ENCODE results near the gene LRMDA. TPM values are rescaled to one million over a fixed set of nuclear protein-coding genes. Genes with fewer than 3 reads are reported as not detected.
A peak's percentile ranks its signal among the peaks of the same experiment; 100 is the strongest.

The LRMDA gene
- total RNA-seq, 4 donors from 2014 or later, result 0.88 to 14.1 (median 5.1) TPM; not detected in 1

DNA sequence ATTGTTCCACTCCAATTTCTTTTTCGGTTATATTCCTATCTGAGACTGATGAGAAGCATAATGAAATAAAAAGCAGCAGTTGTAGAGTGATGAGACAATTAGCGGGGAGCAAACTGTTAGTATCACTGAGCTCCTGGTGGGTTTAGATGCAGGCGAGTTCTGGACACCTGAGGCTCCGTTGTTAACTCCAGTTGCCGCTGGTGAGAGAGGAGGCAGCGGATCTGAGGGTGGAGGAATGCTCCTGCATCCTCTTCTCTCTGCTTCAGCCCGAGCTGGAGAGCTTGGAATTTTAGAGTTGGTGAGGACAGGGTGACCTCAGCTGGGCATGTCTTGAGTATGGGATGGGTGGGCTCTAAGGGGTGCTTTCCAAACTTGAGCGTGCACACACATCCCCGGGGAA is 31.4 kb downstream of the LRMDA start:
- no peak for DNase-seq
- Histone ChIP-seq H3K4me3 (no peak overlapping the region), H3K4me1 (peaks cover 6 to 19% (median 8%) of the 10 kb centered on the region in 3 donors), H3K36me3 (no peaks in the 10 kb centered on the region), H3K27ac (no peak overlapping the region), H3K9me3 (no peaks in the 10 kb centered on the region), H3K27me3 (no peaks in the 10 kb centered on the region)
- intact Hi-C loops (cut with DNase I), result no loop called here
- 83 to 94% methylated on average over 8 to 9 of the region's 9 CpGs for WGBS, 2 donors
- TF ChIP-seq CTCF (IDR thresholded peaks at IDR 0.05) (no peak), POLR2A (IDR thresholded peaks at IDR 0.05) (no peak)

DNA sequence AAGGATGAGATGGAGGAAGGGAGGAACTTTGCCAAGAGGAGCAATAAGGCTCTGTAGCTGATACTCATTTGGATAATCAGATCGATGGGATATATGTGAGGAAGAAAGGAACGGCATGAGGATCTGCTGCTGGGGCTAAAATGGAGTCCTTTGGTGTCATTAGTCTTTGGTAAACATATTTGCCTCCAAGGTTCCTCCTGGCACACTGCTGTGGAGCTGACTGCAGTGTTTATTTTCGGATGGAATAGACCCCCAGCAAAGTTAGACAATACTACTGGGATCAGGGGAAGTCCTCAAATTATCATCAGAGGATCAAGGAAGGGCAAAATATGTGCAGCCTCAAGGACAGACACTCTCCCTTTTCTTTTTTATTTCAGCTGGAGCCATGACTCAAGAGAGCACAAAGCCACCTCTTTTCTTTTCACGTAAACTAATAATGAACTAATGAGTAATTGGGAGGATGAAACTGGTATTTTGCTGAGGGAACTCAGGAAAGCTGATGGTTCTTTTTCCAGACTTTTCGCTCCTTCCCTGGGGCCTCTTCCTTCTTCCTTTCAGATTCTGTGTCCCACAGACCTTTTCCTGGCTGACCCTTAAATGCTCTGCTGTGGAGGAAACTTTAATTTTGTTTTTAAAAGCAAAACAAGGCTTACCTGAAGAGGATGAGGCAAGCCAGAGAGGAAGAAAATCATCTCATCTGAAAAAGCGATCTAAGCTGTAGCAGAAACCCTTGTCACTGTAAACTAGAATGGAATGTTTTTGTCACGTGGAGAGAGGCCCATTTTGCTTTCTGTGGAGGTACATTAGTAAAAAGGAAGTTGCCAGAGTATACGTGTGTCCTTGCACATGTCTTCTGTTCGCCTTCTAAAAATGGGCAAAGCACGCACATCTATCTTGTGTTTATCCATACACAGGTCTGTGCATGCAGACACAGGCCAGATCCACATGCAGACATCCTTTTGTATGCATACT is 33.3 kb downstream of the LRMDA start:
- WGBS, 2 donors, result 33 to 52% methylated on average over 10 of the region's 10 CpGs
- no peak for DNase-seq
- intact Hi-C loops (cut with DNase I), result no loop called here
- TF ChIP-seq CTCF (IDR thresholded peaks at IDR 0.05) (no peak), POLR2A (IDR thresholded peaks at IDR 0.05) (no peak)
- Histone ChIP-seq H3K9me3 (no peaks in the 10 kb centered on the region), H3K36me3 (no peaks in the 10 kb centered on the region), H3K27ac (peak overlapping the region in 2 of 4 donors; percentile 14 to 61), H3K27me3 (no peaks in the 10 kb centered on the region), H3K4me1 (peaks cover 17 to 36% (median 26%) of the 10 kb centered on the region in 3 donors), H3K4me3 (no peak overlapping the region)

GRCh38 chr10:75465450-75465827 is 34.0 kb downstream of the LRMDA start:
- intact Hi-C loops (cut with DNase I), result no loop called here
- no peaks in the 10 kb centered on the region for H3K9me3 ChIP-seq
- no peaks in the 10 kb centered on the region for H3K27me3 ChIP-seq
- H3K4me1 ChIP-seq, result peaks cover 24 to 42% (median 30%) of the 10 kb centered on the region in 3 donors
- H3K36me3 ChIP-seq, result no peaks in the 10 kb centered on the region
- H3K27ac ChIP-seq, result peak overlapping the region in 1 of 4 donors; percentile 61
- H3K4me3 ChIP-seq, result no peak overlapping the region
- no peak for TF ChIP-seq POLR2A (IDR thresholded peaks at IDR 0.05)
- TF ChIP-seq CTCF (IDR thresholded peaks at IDR 0.05), result no peak
- DNase-seq, result no peak
- WGBS, 2 donors, result 52 to 73% methylated on average over 6 of the region's 6 CpGs

DNA sequence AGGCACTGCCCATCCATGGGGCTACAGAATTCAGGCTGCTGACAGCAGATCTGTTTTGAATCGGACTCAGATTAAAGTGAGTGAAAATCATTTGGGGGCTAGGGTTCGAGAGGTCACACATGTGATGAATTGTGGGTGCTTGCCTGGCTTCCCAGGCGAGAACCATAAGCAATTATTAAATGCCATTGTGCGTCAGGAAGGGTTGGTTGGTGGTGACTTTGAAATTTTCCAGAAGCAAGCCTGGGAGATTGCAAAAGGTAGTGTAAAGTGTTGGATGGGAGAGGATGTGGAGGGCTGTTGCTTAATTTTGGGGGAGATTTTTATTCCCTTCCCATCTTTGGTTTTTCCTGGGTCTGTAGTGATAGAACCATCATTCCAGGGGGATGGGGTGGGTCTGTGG is 34.6 kb downstream of the LRMDA start:
- intact Hi-C loops (cut with DNase I), result no loop called here
- DNase-seq, result no peak
- TF ChIP-seq POLR2A (IDR thresholded peaks at IDR 0.05), result no peak
- TF ChIP-seq CTCF (IDR thresholded peaks at IDR 0.05), result no peak
- no peaks in the 10 kb centered on the region for H3K9me3 ChIP-seq
- no peak overlapping the region for H3K27ac ChIP-seq
- H3K4me1 ChIP-seq, result peaks cover 27 to 48% (median 36%) of the 10 kb centered on the region in 3 donors
- H3K4me3 ChIP-seq, result no peak overlapping the region
- 82 to 95% methylated on average over 4 of the region's 4 CpGs for WGBS, 2 donors
- H3K36me3 ChIP-seq, result no peaks in the 10 kb centered on the region
- no peaks in the 10 kb centered on the region for H3K27me3 ChIP-seq

DNA sequence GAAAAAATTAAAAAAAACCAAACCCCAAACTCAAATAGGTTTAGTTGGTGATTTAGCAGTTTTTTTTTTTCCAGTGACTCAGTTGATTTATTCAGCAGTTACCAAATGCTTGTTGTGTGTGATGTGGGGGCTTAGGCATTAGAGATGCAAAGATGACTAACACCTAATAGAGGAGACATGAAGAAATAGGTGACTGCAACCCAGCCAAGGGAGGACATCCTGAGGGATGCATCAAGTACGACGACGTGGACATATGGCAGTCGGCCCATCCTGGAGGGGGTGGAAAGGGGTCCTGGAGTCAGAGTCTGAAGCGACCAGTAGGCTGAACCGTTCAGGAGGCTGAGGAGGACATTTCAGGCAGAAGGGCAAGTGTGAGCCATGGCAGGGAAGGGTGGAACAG is 35.5 kb downstream of the LRMDA start:
- intact Hi-C loops (cut with DNase I), result no loop called here
- 73 to 79% methylated on average over 2 to 6 of the region's 6 CpGs for WGBS, 2 donors
- Histone ChIP-seq H3K4me1 (peaks cover 27 to 55% (median 39%) of the 10 kb centered on the region in 3 donors), H3K27ac (no peak overlapping the region), H3K36me3 (no peaks in the 10 kb centered on the region), H3K9me3 (no peaks in the 10 kb centered on the region), H3K4me3 (no peak overlapping the region), H3K27me3 (no peaks in the 10 kb centered on the region)
- TF ChIP-seq CTCF (IDR thresholded peaks at IDR 0.05) (no peak), POLR2A (IDR thresholded peaks at IDR 0.05) (no peak)
- DNase-seq, result no peak
